ENCODE data around the gene AP3D1. TPM values are rescaled to one million over a fixed set of nuclear protein-coding genes. Genes with fewer than 3 reads are reported as not detected.

AP3D1 gene
- total RNA-seq, 1 donor from 2014 or later = 157 TPM

GRCh38 chr19:2110822-2111221 is 40.5 kb downstream of the AP3D1 start:
- peaks cover 41% of the 10 kb centered on the region for H3K36me3 Mint-ChIP-seq (ENCODE audit: low read depth)
- TF ChIP-seq CTCF (IDR thresholded peaks at IDR 0.05) = peak; percentile 33
- H3K9me3 Mint-ChIP-seq (ENCODE audit: low read depth) = no peaks in the 10 kb centered on the region
- no peak overlapping the region for H3K4me3 Mint-ChIP-seq (ENCODE audit: unreplicated experiment)
- H3K27ac Mint-ChIP-seq (ENCODE audit: unreplicated experiment) = no peak overlapping the region
- DNase-seq (ENCODE audit: low spot score) = peak; percentile 73
- no peaks in the 10 kb centered on the region for H3K27me3 Mint-ChIP-seq (ENCODE audit: low read depth)
- H3K4me1 Mint-ChIP-seq (ENCODE audit: low read depth) = peaks cover 16% of the 10 kb centered on the region

- H3K36me3 Mint-ChIP-seq (ENCODE audit: low read depth) = peaks cover 39% of the 10 kb centered on the region
- no peaks in the 10 kb centered on the region for H3K27me3 Mint-ChIP-seq (ENCODE audit: low read depth)
- peak; percentile 87 for DNase-seq (ENCODE audit: low spot score)
- no peak overlapping the region for H3K27ac Mint-ChIP-seq (ENCODE audit: unreplicated experiment)
- H3K4me1 Mint-ChIP-seq (ENCODE audit: low read depth) = peaks cover 10% of the 10 kb centered on the region
- H3K4me3 Mint-ChIP-seq (ENCODE audit: unreplicated experiment) = no peak overlapping the region
- no peak for TF ChIP-seq CTCF (IDR thresholded peaks at IDR 0.05)
- H3K9me3 Mint-ChIP-seq (ENCODE audit: low read depth) = no peaks in the 10 kb centered on the region
These were observed 42.1 kb downstream of the AP3D1 start for GRCh38 chr19:2109046-2109864.

- H3K27ac Mint-ChIP-seq (ENCODE audit: unreplicated experiment) = no peak overlapping the region
- H3K4me1 Mint-ChIP-seq (ENCODE audit: low read depth) = peaks cover 3% of the 10 kb centered on the region
- peaks cover 38% of the 10 kb centered on the region for H3K36me3 Mint-ChIP-seq (ENCODE audit: low read depth)
- peak; percentile 83 for DNase-seq (ENCODE audit: low spot score)
- no peaks in the 10 kb centered on the region for H3K9me3 Mint-ChIP-seq (ENCODE audit: low read depth)
- no peaks in the 10 kb centered on the region for H3K27me3 Mint-ChIP-seq (ENCODE audit: low read depth)
- TF ChIP-seq CTCF (IDR thresholded peaks at IDR 0.05) = no peak
- H3K4me3 Mint-ChIP-seq (ENCODE audit: unreplicated experiment) = no peak overlapping the region
These were observed 42.9 kb downstream of the AP3D1 start for GRCh38 chr19:2108251-2109016.

GRCh38 chr19:2103045-2103707 is 48.2 kb downstream of the AP3D1 start:
- H3K4me1 Mint-ChIP-seq (ENCODE audit: low read depth) = no peaks in the 10 kb centered on the region
- DNase-seq (ENCODE audit: low spot score) = no peak
- peaks cover 32% of the 10 kb centered on the region for H3K36me3 Mint-ChIP-seq (ENCODE audit: low read depth)
- no peaks in the 10 kb centered on the region for H3K27me3 Mint-ChIP-seq (ENCODE audit: low read depth)
- no peak overlapping the region for H3K27ac Mint-ChIP-seq (ENCODE audit: unreplicated experiment)
- H3K4me3 Mint-ChIP-seq (ENCODE audit: unreplicated experiment) = no peak overlapping the region
- no peak for TF ChIP-seq CTCF (IDR thresholded peaks at IDR 0.05)
- H3K9me3 Mint-ChIP-seq (ENCODE audit: low read depth) = no peaks in the 10 kb centered on the region

Measured in chondrocyte (in vitro differentiated cells).